A673 (cell line): ENCODE measurements around the gene ASB16.
"Not testable (repeated sequence)": the region's sequence is repeated elsewhere in the genome, so short reads cannot be mapped to it uniquely, and the experiment has no call there.

Source experiments
- EZH2 ChIP-seq: fragments of 200-600 bp; sonication (generic); IDR thresholded peaks from 2 replicates; pipeline ENCODE4 v1.6.1; 2017; ENCODE audit warnings: borderline replicate concordance, low read depth, mild to moderate bottlenecking, mixed read lengths, antibody characterized with exemption, low read length; ENCODE audit not compliant: poor library complexity, severe bottlenecking
- TF ChIP-seq, protein P1 (sequence below): fragments of 300-800, 200-600 bp; sonication (generic); conservative IDR thresholded peaks from 2 replicates; pipeline ENCODE4 v1.5.1; 2017; ENCODE audit warnings: low read depth, mild to moderate bottlenecking, antibody characterized with exemption, low read length, moderate library complexity, mixed read lengths

DNA sequence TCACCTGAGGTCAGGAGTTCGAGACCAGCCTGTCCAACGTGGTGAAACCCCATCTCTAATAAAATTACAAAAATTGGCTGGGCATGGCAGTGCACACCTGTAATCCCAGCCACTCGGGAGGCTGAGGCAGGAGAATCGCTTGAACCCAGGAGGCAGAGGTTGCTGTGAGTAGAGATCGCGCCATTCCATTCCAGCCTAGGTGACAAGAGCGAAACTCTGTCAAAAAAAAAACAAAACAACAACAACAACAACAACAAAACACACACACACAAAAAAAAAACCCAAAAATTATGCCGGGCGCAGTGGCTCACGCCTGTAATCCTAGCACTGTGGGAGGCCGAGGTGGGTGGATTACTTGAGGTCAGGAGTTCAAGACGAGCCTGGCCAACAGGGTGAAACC, 39.1 kb upstream of the ASB16 start:
- not testable (repeated sequence) for TF ChIP-seq EZH2
- TF ChIP-seq, protein P1, sequence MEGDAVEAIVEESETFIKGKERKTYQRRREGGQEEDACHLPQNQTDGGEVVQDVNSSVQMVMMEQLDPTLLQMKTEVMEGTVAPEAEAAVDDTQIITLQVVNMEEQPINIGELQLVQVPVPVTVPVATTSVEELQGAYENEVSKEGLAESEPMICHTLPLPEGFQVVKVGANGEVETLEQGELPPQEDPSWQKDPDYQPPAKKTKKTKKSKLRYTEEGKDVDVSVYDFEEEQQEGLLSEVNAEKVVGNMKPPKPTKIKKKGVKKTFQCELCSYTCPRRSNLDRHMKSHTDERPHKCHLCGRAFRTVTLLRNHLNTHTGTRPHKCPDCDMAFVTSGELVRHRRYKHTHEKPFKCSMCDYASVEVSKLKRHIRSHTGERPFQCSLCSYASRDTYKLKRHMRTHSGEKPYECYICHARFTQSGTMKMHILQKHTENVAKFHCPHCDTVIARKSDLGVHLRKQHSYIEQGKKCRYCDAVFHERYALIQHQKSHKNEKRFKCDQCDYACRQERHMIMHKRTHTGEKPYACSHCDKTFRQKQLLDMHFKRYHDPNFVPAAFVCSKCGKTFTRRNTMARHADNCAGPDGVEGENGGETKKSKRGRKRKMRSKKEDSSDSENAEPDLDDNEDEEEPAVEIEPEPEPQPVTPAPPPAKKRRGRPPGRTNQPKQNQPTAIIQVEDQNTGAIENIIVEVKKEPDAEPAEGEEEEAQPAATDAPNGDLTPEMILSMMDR, result not testable (repeated sequence)
